Cardiac fibroblast (primary cell): ENCODE data around the gene SLC7A8.

Experiments
- DNase-seq, 2 donors: peaks; one replicate each; pipeline versions ENCODE4 v3.0.0 to v3.0.0-alpha.2; 2010; ENCODE audit warnings: low read depth in 2 of 2
- H3K4me3 ChIP-seq, 2 donors: replicated peaks in 1 of 2; 1 replicate in 1 of 2; 2 replicates in 1 of 2; pipeline ENCODE4 v1.5.1; 2011; ENCODE audit warnings: low read depth in 2 of 2, low read length in 2 of 2, mild to moderate bottlenecking in 2 of 2, moderate library complexity in 1 of 2
- CTCF ChIP-seq: IDR thresholded peaks from one replicate; pipeline ENCODE4 v1.5.1; 2011; ENCODE audit warnings: low read depth, mild to moderate bottlenecking, low read length, inconsistent platforms

Gene SLC7A8

GRCh38 chr14:23167116-23167847, 16.2 kb downstream of the SLC7A8 start:
- TF ChIP-seq CTCF, result no peak
- no peak overlapping the region for H3K4me3 ChIP-seq
- no peak for DNase-seq

DNA sequence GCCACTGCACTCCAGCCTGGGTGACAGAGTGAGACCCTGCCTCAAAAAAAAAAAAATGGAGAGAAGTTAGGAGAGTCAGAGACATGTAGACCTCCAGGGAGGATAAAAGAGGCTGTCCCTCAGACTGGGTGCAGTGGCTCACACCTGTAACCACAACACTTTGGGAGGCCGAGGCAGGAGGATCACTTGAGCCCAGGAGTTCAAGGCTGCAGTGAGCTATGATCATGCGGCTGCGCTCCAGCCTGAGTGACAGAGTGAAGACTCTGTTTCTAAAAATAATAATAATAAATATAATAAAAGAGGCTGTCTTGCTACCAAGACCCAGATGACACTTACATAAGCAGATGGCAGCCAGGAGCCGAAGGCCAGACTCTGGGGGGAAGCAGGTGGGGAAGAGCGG, 18.5 kb downstream of the SLC7A8 start:
- no peak overlapping the region for H3K4me3 ChIP-seq
- no peak for DNase-seq
- no peak for TF ChIP-seq CTCF

DNA sequence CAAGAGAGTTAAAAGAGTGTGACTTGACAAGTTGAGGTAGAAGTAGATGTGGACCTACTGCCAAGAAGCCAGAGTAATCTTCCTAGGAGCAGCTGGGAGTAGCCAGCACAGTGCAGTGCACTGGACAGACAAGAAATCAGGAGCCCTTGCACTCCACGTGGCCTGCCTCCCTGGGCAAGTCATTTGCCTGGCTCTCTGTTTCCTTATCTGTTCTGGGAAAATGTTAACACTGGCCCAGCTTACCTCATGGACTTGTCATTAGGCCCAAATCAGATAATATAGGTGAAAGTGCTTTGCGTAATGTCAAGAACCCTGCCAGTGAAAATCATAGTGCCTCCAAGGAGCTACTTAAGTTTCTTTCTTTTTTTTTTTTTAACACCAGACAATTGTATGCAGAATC, 19.2 kb downstream of the SLC7A8 start:
- no peak overlapping the region for H3K4me3 ChIP-seq
- peak in 1 of 2 donors; percentile 87 for DNase-seq
- TF ChIP-seq CTCF, result no peak

DNA sequence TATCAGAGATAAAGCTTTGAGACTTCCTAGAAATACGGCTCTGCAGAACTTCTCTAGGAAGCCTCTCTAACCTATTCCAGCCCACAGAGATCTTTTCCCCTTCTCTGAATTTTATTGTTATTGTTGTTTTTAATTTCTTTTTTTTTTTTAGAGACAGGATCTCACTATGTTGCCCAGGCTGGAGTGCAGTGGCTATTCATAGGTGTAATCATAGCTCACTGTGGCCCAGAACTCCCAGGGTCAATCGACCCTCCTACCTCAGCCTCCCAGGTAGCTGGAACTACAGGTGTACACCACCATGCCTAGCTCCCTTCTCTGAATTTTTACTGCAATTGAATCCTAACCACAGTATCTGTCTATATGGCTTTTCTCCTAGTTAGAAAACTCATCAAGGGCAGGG, 19.6 kb downstream of the SLC7A8 start:
- no peak overlapping the region for H3K4me3 ChIP-seq
- no peak for DNase-seq
- TF ChIP-seq CTCF, result no peak

- DNase-seq, result no peak
- TF ChIP-seq CTCF, result no peak
- no peak overlapping the region for H3K4me3 ChIP-seq
These were observed 20.7 kb downstream of the SLC7A8 start for GRCh38 chr14:23162800-23163199.

GRCh38 chr14:23162005-23162404, 21.5 kb downstream of the SLC7A8 start:
- no peak overlapping the region for H3K4me3 ChIP-seq
- no peak for DNase-seq
- no peak for TF ChIP-seq CTCF
